GM12878 (cell line): ENCODE measurements around the gene RPS6KL1. TPM values are rescaled to one million over a fixed set of nuclear protein-coding genes. Genes with fewer than 3 reads are reported as not detected.

Experiments used
- BHLHE40 ChIP-seq, 2 experiments: fragments of 450-650 bp in 1 of 2; IDR thresholded peaks; 2 replicates each; pipeline ENCODE4 v1.6.1; 2011 to 2017; ENCODE audit warnings: low read depth in 2 of 2, borderline replicate concordance in 1 of 2, improper control_type of control experiment in 1 of 2, low read length in 1 of 2, mild to moderate bottlenecking in 1 of 2
- CHD2 ChIP-seq: IDR thresholded peaks from 2 replicates; pipeline ENCODE4 v1.6.1; 2011; ENCODE audit warnings: low read depth, low read length, improper control_type of control experiment, borderline replicate concordance
- EED ChIP-seq: sonication (generic); IDR thresholded peaks from 2 replicates; pipeline ENCODE4 v1.6.1; 2016; ENCODE audit warnings: antibody characterized with exemption, low read depth
- ELK1 ChIP-seq: IDR thresholded peaks from 2 replicates; pipeline ENCODE4 v1.6.1; 2012; ENCODE audit warnings: low read depth, low read length, improper control_type of control experiment
- HSF1 ChIP-seq: fragments of 150-350 bp; IDR thresholded peaks from 2 replicates; pipeline ENCODE4 v1.6.1; 2014; ENCODE audit warnings: mild to moderate bottlenecking, low read depth, low read length
- RB1 ChIP-seq: fragments of 450-650 bp; formaldehyde crosslinking; IDR thresholded peaks from 2 replicates; pipeline ENCODE4 v1.6.1; 2017; ENCODE audit warnings: mild to moderate bottlenecking, borderline replicate concordance
- SMAD5 ChIP-seq: IDR thresholded peaks from 2 replicates; pipeline ENCODE4 v1.6.1; 2016; ENCODE audit warnings: antibody characterized with exemption, low read depth
- TAF1 ChIP-seq: IDR thresholded peaks from 2 replicates; pipeline ENCODE4 v1.6.1; 2011; ENCODE audit warnings: mild to moderate bottlenecking, low read depth, low read length, borderline replicate concordance
- TARDBP ChIP-seq: IDR thresholded peaks from 2 replicates; pipeline ENCODE4 v1.6.1; 2016; ENCODE audit warnings: borderline replicate concordance
- USF2 ChIP-seq: IDR thresholded peaks from 2 replicates; pipeline ENCODE4 v1.6.1; 2011; ENCODE audit warnings: low read depth, low read length, improper control_type of control experiment, borderline replicate concordance
- YBX1 ChIP-seq: fragments of 450-650 bp; IDR thresholded peaks from 2 replicates; pipeline ENCODE4 v1.6.1; 2016; ENCODE audit warnings: antibody characterized with exemption
- ZBED1 ChIP-seq: IDR thresholded peaks from 2 replicates; pipeline ENCODE4 v1.6.1; 2016; ENCODE audit warnings: borderline replicate concordance
- ZNF687 ChIP-seq: fragments of 450-650 bp; IDR thresholded peaks from 2 replicates; pipeline ENCODE4 v1.6.1; 2017; ENCODE audit warnings: mild to moderate bottlenecking, moderate library complexity
- polyA plus RNA-seq, 11 experiments: library from polyadenylated mRNA; depleted of rRNA in 4 of 11; unstranded in 6 of 11; stranded (reverse) in 5 of 11; fragments of >200 nt; fragmentation: Nextera tagmentation in 4 of 11; fragmentation: Illumina TruSeq in 1 of 11; extraction: Ambion mirVana in 4 of 11; extraction: Trizol in 1 of 11; gene quantifications; 1 replicate in 1 of 11; 2 replicates in 10 of 11; pipeline versions ENCODE4 v1.2.1 to v1.2.3, GENCODE V29; 2011 to 2016; ENCODE audit warnings: inconsistent platforms in 2 of 11, missing spikeins in 2 of 11, low read depth in 1 of 11
- total RNA-seq, 4 experiments: library from RNA; depleted of rRNA in 3 of 4; stranded (reverse); fragments of >200 nt in 3 of 4; fragmentation: Illumina TruSeq in 1 of 4; extraction: Trizol in 1 of 4; gene quantifications; 2 replicates each; pipeline versions ENCODE4 v1.2.1 to v1.2.3, GENCODE V29; 2013 to 2021

Gene RPS6KL1
- total and polyA plus RNA-seq, 10 of the 15 experiments (the other 5 are each of a cell fraction or from before 2014, with no cell fraction given): 0.04 to 4.2 (median 2.0) TPM

- TF ChIP-seq BHLHE40 (IDR thresholded peaks at IDR 0.05; ENCODE audit: borderline replicate concordance in 1 of 2, low read depth in 2 of 2, low read length in 1 of 2) (peak in 1 of 2 experiments; percentile 44; a peak in 1 of 4 replicates), ZNF687 (peak; percentile 78), EED (peak; percentile 55; the same call in 1 of the 2 replicates), USF2 (no peak; the same call in 1 of the 2 replicates), ELK1 (no peak), HSF1 (no peak), YBX1 (no peak), RB1 (no peak), CHD2 (no peak), ZBED1 (no peak), SMAD5 (peak; percentile 46; the same call in 1 of the 2 replicates), TAF1 (peak; percentile 1; the same call in 1 of the 2 replicates), TARDBP (0 out of 2 replicates have a peak, but pooled peaks have one; percentile 8)
These were observed 19.1 kb upstream of the RPS6KL1 start (continued) for GRCh38 chr14:74942181-74942580.
